A549 (cell line): ENCODE results near the gene C1D.

Source experiments
- CEBPB ChIP-seq, 2 experiments: fragments of >200 bp in 1 of 2; sonication (Bioruptor Twin) in 1 of 2; formaldehyde crosslinking in 1 of 2; IDR thresholded peaks; 2 replicates each; pipeline ENCODE4 v1.6.1; 2012 to 2016
- CHD2 ChIP-seq: fragments of 150-350 bp; IDR thresholded peaks from 2 replicates; pipeline ENCODE4 v1.6.1; 2014; ENCODE audit warnings: low read length; ENCODE audit not compliant: partially characterized antibody
- EP300 ChIP-seq, 2 experiments: fragments of >200 bp; sonication (Bioruptor Twin); formaldehyde crosslinking; IDR thresholded peaks; 2 replicates in 1 of 2; 3 replicates in 1 of 2; pipeline ENCODE4 v1.6.1; 2016 to 2017
- KDM1A ChIP-seq: fragments of 200-600 bp; sonication (generic); IDR thresholded peaks from 2 replicates; pipeline ENCODE4 v1.6.1; 2016; ENCODE audit warnings: low read depth, mild to moderate bottlenecking
- NFE2L2 ChIP-seq: fragments of 150-350 bp; conservative IDR thresholded peaks from 2 replicates; pipeline ENCODE4 v1.6.1; 2014; ENCODE audit warnings: low read length
- NPAS2 ChIP-seq: fragments of 250-450 bp; sonication (Bioruptor Pico); IDR thresholded peaks from 2 replicates; pipeline ENCODE4 v1.8.0; 2022; ENCODE audit warnings: mild to moderate bottlenecking, moderate library complexity, borderline replicate concordance
- POLR2A ChIP-seq: IDR thresholded peaks from 2 replicates; pipeline ENCODE4 v1.6.1; 2012; ENCODE audit warnings: mild to moderate bottlenecking, low read length
- RCOR1 ChIP-seq: fragments of 150-350 bp; IDR thresholded peaks from 2 replicates; pipeline ENCODE4 v1.6.1; 2014; ENCODE audit warnings: antibody characterized with exemption, low read length, low read depth
- TP53 ChIP-seq: fragments of 250-450 bp; sonication (Bioruptor Pico); IDR thresholded peaks from 2 replicates; pipeline ENCODE4 v1.5.0; 2021; ENCODE audit warnings: mild to moderate bottlenecking, moderate library complexity
- TF ChIP-seq, protein P1 (sequence below): IDR thresholded peaks from 2 replicates; pipeline ENCODE4 v1.6.1; 2012
- TF ChIP-seq, protein P2 (sequence below): fragments of 450-650 bp; IDR thresholded peaks from 2 replicates; pipeline ENCODE4 v1.6.1; 2014; ENCODE audit warnings: antibody characterized with exemption
- TF ChIP-seq, protein P3 (sequence below): fragments of >200 bp; sonication (Bioruptor Twin); formaldehyde crosslinking; IDR thresholded peaks from 3 replicates; pipeline ENCODE4 v1.5.1; 2016
- TF ChIP-seq, protein P4 (sequence below): fragments of >200 bp; sonication (Bioruptor Twin); formaldehyde crosslinking; IDR thresholded peaks from 3 replicates; pipeline ENCODE4 v1.6.1; 2016
- TF ChIP-seq, protein P5 (sequence below): fragments of 200-600 bp; sonication (generic); IDR thresholded peaks from 2 replicates; pipeline ENCODE4 v1.6.1; 2016; ENCODE audit warnings: antibody characterized with exemption, mild to moderate bottlenecking, moderate library complexity

DNA sequence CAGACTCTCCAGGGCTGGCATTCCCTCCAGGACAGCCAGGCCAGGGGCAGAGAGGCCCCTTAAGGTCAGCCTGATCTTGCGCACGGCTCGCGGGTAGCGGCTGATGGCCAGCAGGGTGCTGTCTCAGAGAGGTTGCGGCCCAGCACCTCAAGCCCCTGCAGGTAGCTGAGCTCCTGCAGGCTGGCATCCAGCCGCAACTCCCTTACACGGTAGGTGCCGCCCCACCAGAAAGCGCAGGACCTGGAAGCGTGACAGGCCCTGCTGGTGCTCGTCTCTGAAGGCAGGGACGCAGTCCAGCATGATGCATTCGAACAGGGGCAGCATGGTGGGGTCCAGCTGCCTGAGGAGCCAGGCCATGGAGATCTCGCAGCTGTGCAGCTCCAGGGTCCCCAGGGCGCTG lies 38.9 kb downstream of the C1D start:
- TF ChIP-seq, protein P1, sequence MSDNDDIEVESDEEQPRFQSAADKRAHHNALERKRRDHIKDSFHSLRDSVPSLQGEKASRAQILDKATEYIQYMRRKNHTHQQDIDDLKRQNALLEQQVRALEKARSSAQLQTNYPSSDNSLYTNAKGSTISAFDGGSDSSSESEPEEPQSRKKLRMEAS: no peak
- no peak for TF ChIP-seq CEBPB (IDR thresholded peaks at IDR 0.05)
- TF ChIP-seq, protein P2, sequence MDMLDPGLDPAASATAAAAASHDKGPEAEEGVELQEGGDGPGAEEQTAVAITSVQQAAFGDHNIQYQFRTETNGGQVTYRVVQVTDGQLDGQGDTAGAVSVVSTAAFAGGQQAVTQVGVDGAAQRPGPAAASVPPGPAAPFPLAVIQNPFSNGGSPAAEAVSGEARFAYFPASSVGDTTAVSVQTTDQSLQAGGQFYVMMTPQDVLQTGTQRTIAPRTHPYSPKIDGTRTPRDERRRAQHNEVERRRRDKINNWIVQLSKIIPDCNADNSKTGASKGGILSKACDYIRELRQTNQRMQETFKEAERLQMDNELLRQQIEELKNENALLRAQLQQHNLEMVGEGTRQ: no peak
- TF ChIP-seq, protein P3, sequence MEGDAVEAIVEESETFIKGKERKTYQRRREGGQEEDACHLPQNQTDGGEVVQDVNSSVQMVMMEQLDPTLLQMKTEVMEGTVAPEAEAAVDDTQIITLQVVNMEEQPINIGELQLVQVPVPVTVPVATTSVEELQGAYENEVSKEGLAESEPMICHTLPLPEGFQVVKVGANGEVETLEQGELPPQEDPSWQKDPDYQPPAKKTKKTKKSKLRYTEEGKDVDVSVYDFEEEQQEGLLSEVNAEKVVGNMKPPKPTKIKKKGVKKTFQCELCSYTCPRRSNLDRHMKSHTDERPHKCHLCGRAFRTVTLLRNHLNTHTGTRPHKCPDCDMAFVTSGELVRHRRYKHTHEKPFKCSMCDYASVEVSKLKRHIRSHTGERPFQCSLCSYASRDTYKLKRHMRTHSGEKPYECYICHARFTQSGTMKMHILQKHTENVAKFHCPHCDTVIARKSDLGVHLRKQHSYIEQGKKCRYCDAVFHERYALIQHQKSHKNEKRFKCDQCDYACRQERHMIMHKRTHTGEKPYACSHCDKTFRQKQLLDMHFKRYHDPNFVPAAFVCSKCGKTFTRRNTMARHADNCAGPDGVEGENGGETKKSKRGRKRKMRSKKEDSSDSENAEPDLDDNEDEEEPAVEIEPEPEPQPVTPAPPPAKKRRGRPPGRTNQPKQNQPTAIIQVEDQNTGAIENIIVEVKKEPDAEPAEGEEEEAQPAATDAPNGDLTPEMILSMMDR: no peak
- TF ChIP-seq TP53: no peak
- TF ChIP-seq NFE2L2: no peak
- no peak for TF ChIP-seq RCOR1
- TF ChIP-seq POLR2A: no peak
- TF ChIP-seq EP300 (IDR thresholded peaks at IDR 0.05): no peak
- TF ChIP-seq, protein P4, sequence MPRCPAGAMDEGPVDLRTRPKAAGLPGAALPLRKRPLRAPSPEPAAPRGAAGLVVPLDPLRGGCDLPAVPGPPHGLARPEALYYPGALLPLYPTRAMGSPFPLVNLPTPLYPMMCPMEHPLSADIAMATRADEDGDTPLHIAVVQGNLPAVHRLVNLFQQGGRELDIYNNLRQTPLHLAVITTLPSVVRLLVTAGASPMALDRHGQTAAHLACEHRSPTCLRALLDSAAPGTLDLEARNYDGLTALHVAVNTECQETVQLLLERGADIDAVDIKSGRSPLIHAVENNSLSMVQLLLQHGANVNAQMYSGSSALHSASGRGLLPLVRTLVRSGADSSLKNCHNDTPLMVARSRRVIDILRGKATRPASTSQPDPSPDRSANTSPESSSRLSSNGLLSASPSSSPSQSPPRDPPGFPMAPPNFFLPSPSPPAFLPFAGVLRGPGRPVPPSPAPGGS: no peak
- TF ChIP-seq KDM1A: no peak
- TF ChIP-seq CHD2: no peak
- TF ChIP-seq NPAS2 (CRISPR knock-in tag): no peak
- TF ChIP-seq, protein P5, sequence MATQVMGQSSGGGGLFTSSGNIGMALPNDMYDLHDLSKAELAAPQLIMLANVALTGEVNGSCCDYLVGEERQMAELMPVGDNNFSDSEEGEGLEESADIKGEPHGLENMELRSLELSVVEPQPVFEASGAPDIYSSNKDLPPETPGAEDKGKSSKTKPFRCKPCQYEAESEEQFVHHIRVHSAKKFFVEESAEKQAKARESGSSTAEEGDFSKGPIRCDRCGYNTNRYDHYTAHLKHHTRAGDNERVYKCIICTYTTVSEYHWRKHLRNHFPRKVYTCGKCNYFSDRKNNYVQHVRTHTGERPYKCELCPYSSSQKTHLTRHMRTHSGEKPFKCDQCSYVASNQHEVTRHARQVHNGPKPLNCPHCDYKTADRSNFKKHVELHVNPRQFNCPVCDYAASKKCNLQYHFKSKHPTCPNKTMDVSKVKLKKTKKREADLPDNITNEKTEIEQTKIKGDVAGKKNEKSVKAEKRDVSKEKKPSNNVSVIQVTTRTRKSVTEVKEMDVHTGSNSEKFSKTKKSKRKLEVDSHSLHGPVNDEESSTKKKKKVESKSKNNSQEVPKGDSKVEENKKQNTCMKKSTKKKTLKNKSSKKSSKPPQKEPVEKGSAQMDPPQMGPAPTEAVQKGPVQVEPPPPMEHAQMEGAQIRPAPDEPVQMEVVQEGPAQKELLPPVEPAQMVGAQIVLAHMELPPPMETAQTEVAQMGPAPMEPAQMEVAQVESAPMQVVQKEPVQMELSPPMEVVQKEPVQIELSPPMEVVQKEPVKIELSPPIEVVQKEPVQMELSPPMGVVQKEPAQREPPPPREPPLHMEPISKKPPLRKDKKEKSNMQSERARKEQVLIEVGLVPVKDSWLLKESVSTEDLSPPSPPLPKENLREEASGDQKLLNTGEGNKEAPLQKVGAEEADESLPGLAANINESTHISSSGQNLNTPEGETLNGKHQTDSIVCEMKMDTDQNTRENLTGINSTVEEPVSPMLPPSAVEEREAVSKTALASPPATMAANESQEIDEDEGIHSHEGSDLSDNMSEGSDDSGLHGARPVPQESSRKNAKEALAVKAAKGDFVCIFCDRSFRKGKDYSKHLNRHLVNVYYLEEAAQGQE: no peak
